ENCODE measurements around the gene OFD1. TPM values are rescaled to one million over a fixed set of nuclear protein-coding genes. Genes with fewer than 3 reads are reported as not detected.
A peak's percentile ranks its signal among the peaks of the same experiment; 100 is the strongest.

OFD1 gene, protein sequence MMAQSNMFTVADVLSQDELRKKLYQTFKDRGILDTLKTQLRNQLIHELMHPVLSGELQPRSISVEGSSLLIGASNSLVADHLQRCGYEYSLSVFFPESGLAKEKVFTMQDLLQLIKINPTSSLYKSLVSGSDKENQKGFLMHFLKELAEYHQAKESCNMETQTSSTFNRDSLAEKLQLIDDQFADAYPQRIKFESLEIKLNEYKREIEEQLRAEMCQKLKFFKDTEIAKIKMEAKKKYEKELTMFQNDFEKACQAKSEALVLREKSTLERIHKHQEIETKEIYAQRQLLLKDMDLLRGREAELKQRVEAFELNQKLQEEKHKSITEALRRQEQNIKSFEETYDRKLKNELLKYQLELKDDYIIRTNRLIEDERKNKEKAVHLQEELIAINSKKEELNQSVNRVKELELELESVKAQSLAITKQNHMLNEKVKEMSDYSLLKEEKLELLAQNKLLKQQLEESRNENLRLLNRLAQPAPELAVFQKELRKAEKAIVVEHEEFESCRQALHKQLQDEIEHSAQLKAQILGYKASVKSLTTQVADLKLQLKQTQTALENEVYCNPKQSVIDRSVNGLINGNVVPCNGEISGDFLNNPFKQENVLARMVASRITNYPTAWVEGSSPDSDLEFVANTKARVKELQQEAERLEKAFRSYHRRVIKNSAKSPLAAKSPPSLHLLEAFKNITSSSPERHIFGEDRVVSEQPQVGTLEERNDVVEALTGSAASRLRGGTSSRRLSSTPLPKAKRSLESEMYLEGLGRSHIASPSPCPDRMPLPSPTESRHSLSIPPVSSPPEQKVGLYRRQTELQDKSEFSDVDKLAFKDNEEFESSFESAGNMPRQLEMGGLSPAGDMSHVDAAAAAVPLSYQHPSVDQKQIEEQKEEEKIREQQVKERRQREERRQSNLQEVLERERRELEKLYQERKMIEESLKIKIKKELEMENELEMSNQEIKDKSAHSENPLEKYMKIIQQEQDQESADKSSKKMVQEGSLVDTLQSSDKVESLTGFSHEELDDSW
- 14.4 and 16.7 TPM in 2 replicates for total RNA-seq (2014; rRNA removed)
- percentile 83 among the genes with signal in this experiment for Bru-seq, nascent RNA
- BruChase-seq, experiment 1, labeled RNA remaining after a 6-hour chase, result percentile 82 among the genes with signal in this experiment
- percentile 87 among the genes with signal in this experiment for BruChase-seq, experiment 2, labeled RNA remaining after a 2-hour chase
- long read RNA-seq, partial matches to known transcripts, result 21 of 37 reads
- long read RNA-seq, other reads (novel, unspliced or antisense), result 11 of 37 reads

GRCh38 chrX:13734278-13735172 lies at the start of gene OFD1, which contains the start of gene TRAPPC2:
TSS of gene OFD1 (plus strand) at chrX:13734748. CDS start at chrX:13735072, 324 bp downstream.
TSS of gene TRAPPC2 (minus strand) at chrX:13734620. CDS start at chrX:13719963, 14,657 bp downstream.
- TF ChIP-seq, protein P1, sequence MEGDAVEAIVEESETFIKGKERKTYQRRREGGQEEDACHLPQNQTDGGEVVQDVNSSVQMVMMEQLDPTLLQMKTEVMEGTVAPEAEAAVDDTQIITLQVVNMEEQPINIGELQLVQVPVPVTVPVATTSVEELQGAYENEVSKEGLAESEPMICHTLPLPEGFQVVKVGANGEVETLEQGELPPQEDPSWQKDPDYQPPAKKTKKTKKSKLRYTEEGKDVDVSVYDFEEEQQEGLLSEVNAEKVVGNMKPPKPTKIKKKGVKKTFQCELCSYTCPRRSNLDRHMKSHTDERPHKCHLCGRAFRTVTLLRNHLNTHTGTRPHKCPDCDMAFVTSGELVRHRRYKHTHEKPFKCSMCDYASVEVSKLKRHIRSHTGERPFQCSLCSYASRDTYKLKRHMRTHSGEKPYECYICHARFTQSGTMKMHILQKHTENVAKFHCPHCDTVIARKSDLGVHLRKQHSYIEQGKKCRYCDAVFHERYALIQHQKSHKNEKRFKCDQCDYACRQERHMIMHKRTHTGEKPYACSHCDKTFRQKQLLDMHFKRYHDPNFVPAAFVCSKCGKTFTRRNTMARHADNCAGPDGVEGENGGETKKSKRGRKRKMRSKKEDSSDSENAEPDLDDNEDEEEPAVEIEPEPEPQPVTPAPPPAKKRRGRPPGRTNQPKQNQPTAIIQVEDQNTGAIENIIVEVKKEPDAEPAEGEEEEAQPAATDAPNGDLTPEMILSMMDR (conservative IDR thresholded peaks at IDR 0.05; ENCODE audit: low read depth, low read length), result no peak
- TF ChIP-seq EZH2phosphoT487 (IDR thresholded peaks at IDR 0.05; ENCODE audit: borderline replicate concordance, low read length), result no peak
- TF ChIP-seq EZH2 (IDR thresholded peaks at IDR 0.05; ENCODE audit: low read length, unreplicated experiment), result no peak
- Histone ChIP-seq H3F3A (ENCODE audit: low read length, unreplicated experiment) (no peaks in the 10 kb centered on the region), H3K27ac (ENCODE audit: low read length) (peak within 1 kb of the TSS; percentile 90), H3K36me3 (ENCODE audit: low read depth, low read length) (peaks cover 17% of the 10 kb centered on the region), H2AFZ (ENCODE audit: low read length) (peak within 1 kb of the TSS; percentile 79), H3K4me2 (ENCODE audit: low read length) (peak within 1 kb of the TSS; percentile 82), H4K20me1 (ENCODE audit: low read length) (no peaks in the 10 kb centered on the region), H3K9me2 (replicated peaks; ENCODE audit: low read length) (no peaks in the 10 kb centered on the region), H3K9me3 (ENCODE audit: low read length) (no peaks in the 10 kb centered on the region), H3K9ac (ENCODE audit: low read length) (peak within 1 kb of the TSS; percentile 98), H3K4me3 (ENCODE audit: low read length) (peak within 1 kb of the TSS; percentile 100), H3K27me3 (ENCODE audit: low read length) (no peaks in the 10 kb centered on the region), H3K79me2 (ENCODE audit: low read length) (peaks cover 63% of the 10 kb centered on the region), H3K4me1 (ENCODE audit: insufficient read depth, low read length) (peaks cover 11% of the 10 kb centered on the region)
- peak; percentile 96 for DNase-seq
- ATAC-seq, result peak; percentile 97
- intact Hi-C loops (cut with micrococcal nuclease), result loop anchor here (2.0 to 5.0 kb wide), 2 partner anchors 47 to 82 kb away; partner anchors contain the start of genes RAB9A and TCEANC
- POLR2A ChIA-PET (ENCODE audit: unreplicated experiment), result interaction anchor here (0.5 to 1.0 kb wide), 14 partner anchors 8 to 1600 kb away, joined by 3 to 25 read pairs (median 4); partner anchors contain the start of genes GEMIN8 and RAB9A
- CTCF ChIA-PET, result interaction anchor here (0.6 to 1.1 kb wide), 2 partner anchors 16 to 228 kb away, joined by 4 read pairs; no protein-coding TSS in a partner anchor
- BruUV-seq (replicated peaks), result no TSS peak

DNA sequence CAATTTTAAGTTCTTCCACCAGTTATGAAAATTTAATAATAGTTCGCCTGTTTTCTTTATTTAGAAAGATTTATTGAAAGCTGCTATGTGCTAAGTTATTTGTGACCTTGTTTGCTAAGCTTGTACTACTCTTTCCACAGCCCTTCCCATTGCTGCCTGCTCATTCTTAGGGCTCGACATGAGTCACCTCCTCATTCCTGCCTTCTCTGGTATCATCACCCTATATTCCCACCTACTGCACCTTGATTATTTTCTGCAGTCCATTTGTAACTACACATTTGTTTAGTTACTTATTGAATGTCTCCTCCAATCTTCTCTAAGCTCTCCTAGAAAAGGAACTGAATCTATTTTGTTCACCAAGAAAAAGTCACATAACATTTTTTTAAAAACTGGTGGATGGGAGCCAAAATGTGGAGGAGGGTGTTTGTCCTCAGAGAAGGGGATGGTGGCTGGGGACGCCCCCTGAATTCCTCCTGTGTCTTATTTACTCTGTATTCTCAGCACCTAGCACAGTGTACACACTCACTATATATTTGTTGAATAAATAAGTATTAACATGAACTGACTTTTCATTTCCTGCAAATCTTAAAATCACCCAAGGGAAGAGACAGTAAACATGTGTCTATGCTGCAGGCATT lies 49.3 kb upstream of the OFD1 start:
- H3K36me3 ChIP-seq (ENCODE audit: low read depth, low read length), result no peaks in the 10 kb centered on the region
- no peaks in the 10 kb centered on the region for H3F3A ChIP-seq (ENCODE audit: low read length, unreplicated experiment)
- H2AFZ ChIP-seq (ENCODE audit: low read length), result no peak overlapping the region
- H4K20me1 ChIP-seq (ENCODE audit: low read length), result peaks cover 2% of the 10 kb centered on the region; the same call in 1 of the 2 replicates
- peaks cover 13% of the 10 kb centered on the region for H3K79me2 ChIP-seq (ENCODE audit: low read length)
- intact Hi-C loops (cut with micrococcal nuclease), result loop anchor here (5.0 kb wide), 1 partner anchor 52 kb away; no protein-coding TSS in a partner anchor
- 0 out of 2 replicates have a peak overlapping the region, but pooled peaks have one; percentile 13 for H3K27ac ChIP-seq (ENCODE audit: low read length)
- ChIA-PET POLR2A (ENCODE audit: unreplicated experiment) (no interaction called here), CTCF (no interaction called here)
- H3K4me3 ChIP-seq (ENCODE audit: low read length), result no peak overlapping the region
- peak; percentile 52 for DNase-seq
- no peaks in the 10 kb centered on the region for H3K9me3 ChIP-seq (ENCODE audit: low read length)
- H3K4me1 ChIP-seq (ENCODE audit: insufficient read depth, low read length), result peaks cover 14% of the 10 kb centered on the region
- H3K9me2 ChIP-seq (replicated peaks; ENCODE audit: low read length), result no peaks in the 10 kb centered on the region
- BruUV-seq (replicated peaks), result no TSS peak
- peak; percentile 42 for ATAC-seq
- TF ChIP-seq, protein P1 (conservative IDR thresholded peaks at IDR 0.05; ENCODE audit: low read depth, low read length), result no peak
- no peak for TF ChIP-seq EZH2phosphoT487 (IDR thresholded peaks at IDR 0.05; ENCODE audit: borderline replicate concordance, low read length)
- no peak for TF ChIP-seq EZH2 (IDR thresholded peaks at IDR 0.05; ENCODE audit: low read length, unreplicated experiment)
- H3K27me3 ChIP-seq (ENCODE audit: low read length), result no peaks in the 10 kb centered on the region
- peak overlapping the region; percentile 46; the same call in 1 of the 2 replicates for H3K4me2 ChIP-seq (ENCODE audit: low read length)
- no peak overlapping the region for H3K9ac ChIP-seq (ENCODE audit: low read length)

All from PC-3 (cell line).